Gastrocnemius medialis (tissue), 4 donors: ENCODE results near the gene S100A10.

ENCODE experiments used
- POLR2A ChIP-seq, 2 donors: fragments of 450-650 bp; IDR thresholded peaks; one replicate each; pipeline ENCODE4 v1.6.1; 2017; ENCODE audit warnings: antibody characterized with exemption in 2 of 2, mild to moderate bottlenecking in 2 of 2, moderate library complexity in 2 of 2
- TF ChIP-seq, protein P1 (sequence below), 5 experiments: fragments of 450-650 bp in 3 of 5; fragments of 200-600 bp in 2 of 5; sonication (generic) in 2 of 5; IDR thresholded peaks in 4 of 5; conservative IDR thresholded peaks in 1 of 5; 1 replicate in 4 of 5; 2 replicates in 1 of 5; pipeline ENCODE4 v1.5.1; 2016 to 2019; ENCODE audit warnings: antibody characterized with exemption in 5 of 5, mild to moderate bottlenecking in 3 of 5, moderate library complexity in 3 of 5

DNA sequence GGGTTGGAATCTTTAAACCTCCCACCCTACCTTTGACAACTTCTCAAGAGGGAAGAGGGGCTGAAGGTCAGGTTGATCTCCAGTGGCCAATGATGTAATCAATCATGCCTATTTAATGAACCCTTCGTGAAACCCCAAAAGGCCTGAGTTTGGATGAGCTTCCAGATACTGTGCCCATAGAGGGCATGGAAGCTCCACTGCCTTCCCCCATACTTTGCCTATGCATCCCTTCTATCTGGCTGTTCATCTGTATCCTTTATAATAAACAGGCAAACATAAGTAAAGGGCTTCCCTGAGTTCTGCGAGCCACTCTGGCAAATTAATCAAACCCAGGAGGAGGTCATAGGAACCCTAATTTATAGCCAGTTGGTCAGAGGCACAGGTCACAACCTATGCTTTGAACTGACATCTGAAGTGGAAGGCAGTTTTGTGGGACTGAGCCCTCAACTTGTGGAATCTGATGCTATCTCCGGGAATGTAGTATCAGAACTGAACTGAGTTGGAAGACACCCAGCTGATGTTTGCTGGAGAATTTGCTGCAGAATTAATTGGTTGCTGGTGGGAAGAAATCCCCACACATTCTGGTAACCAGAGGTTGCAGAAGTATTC lies 24.8 kb downstream of the S100A10 start:
- no peak for TF ChIP-seq POLR2A (IDR thresholded peaks at IDR 0.05)
- TF ChIP-seq, protein P1, sequence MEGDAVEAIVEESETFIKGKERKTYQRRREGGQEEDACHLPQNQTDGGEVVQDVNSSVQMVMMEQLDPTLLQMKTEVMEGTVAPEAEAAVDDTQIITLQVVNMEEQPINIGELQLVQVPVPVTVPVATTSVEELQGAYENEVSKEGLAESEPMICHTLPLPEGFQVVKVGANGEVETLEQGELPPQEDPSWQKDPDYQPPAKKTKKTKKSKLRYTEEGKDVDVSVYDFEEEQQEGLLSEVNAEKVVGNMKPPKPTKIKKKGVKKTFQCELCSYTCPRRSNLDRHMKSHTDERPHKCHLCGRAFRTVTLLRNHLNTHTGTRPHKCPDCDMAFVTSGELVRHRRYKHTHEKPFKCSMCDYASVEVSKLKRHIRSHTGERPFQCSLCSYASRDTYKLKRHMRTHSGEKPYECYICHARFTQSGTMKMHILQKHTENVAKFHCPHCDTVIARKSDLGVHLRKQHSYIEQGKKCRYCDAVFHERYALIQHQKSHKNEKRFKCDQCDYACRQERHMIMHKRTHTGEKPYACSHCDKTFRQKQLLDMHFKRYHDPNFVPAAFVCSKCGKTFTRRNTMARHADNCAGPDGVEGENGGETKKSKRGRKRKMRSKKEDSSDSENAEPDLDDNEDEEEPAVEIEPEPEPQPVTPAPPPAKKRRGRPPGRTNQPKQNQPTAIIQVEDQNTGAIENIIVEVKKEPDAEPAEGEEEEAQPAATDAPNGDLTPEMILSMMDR (IDR thresholded peaks at IDR 0.05 in 4 of 5, conservative IDR thresholded peaks at IDR 0.05 in 1 of 5): no peak
